Esophagus muscularis mucosa (tissue), 3 donors: Measurements from ENCODE around the gene CLEC4E.

ENCODE experiments used
- POLR2A ChIP-seq: fragments of 450-650 bp; IDR thresholded peaks from one replicate; pipeline ENCODE4 v1.6.1; 2017; ENCODE audit warnings: antibody characterized with exemption, moderate library complexity, mild to moderate bottlenecking, low read depth
- TF ChIP-seq, protein P1 (sequence below), 3 experiments: fragments of 200-600 bp in 2 of 3; fragments of 450-650 bp in 1 of 3; sonication (generic) in 2 of 3; IDR thresholded peaks; one replicate each; pipeline ENCODE4 v1.5.1; 2017 to 2019; ENCODE audit warnings: antibody characterized with exemption in 3 of 3, mild to moderate bottlenecking in 2 of 3, moderate library complexity in 1 of 3

DNA sequence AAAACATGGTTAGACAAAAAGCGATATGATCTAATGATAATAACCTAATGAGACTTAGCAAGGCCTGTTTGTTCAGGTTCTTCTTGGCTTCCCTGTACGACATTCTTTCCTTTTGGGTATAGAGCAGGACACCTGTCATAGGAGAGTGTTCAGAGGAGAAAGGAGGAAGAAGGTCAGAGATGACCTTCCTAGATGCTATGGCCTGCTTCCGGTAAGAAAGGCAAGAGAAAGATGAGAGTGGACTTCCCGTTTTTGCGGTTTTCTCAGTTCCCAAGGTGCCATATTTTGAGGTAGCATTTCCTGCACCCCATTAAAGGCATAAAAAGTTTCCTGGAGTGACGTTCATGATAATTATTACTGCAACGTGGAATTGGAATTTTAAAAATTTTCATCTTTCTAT lies 8.7 kb downstream of the CLEC4E start:
- TF ChIP-seq POLR2A, result no peak
- TF ChIP-seq, protein P1, sequence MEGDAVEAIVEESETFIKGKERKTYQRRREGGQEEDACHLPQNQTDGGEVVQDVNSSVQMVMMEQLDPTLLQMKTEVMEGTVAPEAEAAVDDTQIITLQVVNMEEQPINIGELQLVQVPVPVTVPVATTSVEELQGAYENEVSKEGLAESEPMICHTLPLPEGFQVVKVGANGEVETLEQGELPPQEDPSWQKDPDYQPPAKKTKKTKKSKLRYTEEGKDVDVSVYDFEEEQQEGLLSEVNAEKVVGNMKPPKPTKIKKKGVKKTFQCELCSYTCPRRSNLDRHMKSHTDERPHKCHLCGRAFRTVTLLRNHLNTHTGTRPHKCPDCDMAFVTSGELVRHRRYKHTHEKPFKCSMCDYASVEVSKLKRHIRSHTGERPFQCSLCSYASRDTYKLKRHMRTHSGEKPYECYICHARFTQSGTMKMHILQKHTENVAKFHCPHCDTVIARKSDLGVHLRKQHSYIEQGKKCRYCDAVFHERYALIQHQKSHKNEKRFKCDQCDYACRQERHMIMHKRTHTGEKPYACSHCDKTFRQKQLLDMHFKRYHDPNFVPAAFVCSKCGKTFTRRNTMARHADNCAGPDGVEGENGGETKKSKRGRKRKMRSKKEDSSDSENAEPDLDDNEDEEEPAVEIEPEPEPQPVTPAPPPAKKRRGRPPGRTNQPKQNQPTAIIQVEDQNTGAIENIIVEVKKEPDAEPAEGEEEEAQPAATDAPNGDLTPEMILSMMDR (IDR thresholded peaks at IDR 0.05), result no peak
